GM18951 (cell line): ENCODE data around the gene RYK.
"Not testable (repeated sequence)": the region's sequence is repeated elsewhere in the genome, so short reads cannot be mapped to it uniquely, and the experiment has no call there.

Experiments
- POLR2A ChIP-seq: IDR thresholded peaks from 4 replicates; pipeline ENCODE4 v1.6.1; 2011; ENCODE audit warnings: mild to moderate bottlenecking; ENCODE audit not compliant: insufficient read length, insufficient read depth; ENCODE audit errors: extremely low read depth
- in situ Hi-C: fragments of 300-500 bp; cut with MboI; formaldehyde crosslinking; loops from one replicate; pipeline ENCODE4 v1.12.0; 2022; ENCODE audit warnings: low sequenced_read_pairs, mixed read lengths, inconsistent platforms; ENCODE audit not compliant: unreplicated experiment

The RYK gene

GRCh38 chr3:134249296-134249841 lies 1.3 kb downstream of the RYK start:
- in situ Hi-C loops: no loop called here
- no peak for TF ChIP-seq POLR2A

- in situ Hi-C loops: no loop called here
- TF ChIP-seq POLR2A: no peak
These were observed 5.7 kb downstream of the RYK start for GRCh38 chr3:134244921-134245320.

DNA sequence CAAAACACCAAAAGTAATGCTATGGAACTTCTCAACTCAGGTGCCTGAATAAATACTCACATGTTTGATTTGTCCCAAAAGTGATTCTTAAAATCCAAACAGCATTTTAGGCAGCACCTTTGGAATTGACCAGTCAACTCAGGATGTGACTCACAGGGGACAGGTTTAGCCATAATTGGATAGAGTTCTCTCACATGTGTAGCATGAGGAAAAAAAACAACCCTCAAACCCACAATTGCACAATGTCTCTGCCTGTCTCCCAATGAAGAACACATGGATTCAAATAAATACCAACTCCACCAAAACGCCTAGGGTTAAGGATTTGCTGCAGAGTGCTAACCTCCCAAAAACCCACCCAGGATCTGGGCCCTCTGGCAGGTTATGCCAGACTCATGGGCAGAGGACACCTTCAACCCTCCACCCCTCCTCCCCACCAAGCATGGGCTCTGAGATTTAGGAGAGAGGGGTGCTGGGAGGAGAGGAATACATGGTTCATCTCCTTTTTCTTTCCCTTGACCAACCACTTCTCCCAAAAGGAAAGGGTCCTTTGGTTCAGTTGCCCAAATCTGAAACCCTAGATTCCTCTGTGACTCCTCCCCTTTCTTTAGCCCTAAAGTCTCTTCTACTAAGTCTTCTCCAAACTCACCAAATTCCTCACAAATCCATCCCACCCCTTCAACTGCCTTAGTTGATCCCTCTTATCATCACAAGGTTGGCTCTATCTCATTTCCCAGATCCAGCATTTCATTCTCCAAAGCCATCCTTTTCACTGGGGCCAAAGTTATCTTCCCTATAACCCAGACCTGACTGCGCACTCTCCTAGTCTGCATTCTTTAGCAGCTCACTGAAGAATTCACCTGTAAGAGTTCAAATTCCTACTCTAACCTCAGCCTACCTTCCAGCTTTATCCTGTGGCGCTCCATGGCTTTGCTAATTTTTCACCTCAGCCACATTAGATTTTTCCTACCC lies 7.7 kb downstream of the RYK start:
- TF ChIP-seq POLR2A: no peak
- in situ Hi-C loops: no loop called here

DNA sequence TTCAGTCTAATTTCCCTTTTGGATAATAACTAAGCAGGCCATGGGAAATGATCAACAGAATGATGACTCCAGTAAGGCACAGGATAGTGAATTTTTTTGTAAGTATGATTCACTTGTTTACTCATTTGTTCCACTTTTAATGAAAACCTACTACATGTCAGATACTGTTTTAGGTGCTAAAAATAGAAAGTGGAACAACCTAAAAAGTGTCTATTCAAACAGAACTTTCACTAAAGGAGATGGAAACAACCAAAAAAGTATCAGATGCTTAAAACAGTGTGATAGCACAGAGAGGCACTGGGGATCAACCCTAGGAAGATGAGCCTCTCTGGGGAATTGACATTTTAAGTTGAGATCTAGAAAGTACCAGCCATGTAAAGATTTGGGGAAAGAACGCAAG lies 11.1 kb downstream of the RYK start:
- in situ Hi-C loops: no loop called here

DNA sequence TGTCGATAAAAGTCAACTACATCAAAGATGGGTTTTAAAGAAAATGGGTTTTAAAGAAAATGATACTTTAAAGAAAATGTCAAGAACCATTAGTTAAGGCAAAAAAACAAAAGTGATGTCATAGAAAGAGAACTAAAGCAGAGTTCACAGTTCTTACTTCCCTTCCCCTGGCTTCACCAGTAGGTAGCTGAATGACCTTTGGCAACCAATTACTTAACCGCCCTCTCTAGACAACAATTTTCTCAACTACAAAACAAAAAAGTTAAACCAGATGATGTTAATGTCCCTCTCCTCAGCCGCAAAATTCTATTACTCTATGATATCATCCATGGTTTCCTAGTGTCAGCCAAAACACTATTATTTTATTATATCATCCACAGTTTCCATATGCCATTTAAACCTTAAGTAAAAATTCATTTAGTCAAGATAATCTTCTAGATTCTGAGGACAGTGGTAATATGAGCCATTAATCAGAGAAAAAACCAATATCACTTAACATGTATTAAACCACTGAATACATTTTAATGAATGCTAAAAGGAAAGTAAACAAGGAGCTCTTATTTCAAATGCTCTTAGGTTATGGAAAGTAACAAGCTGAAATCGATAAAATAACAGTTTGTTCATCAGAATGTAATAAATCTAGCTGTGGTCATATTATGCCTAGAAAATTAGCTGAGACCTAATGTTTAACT lies 13.1 kb downstream of the RYK start:
- in situ Hi-C loops: no loop called here
- no peak for TF ChIP-seq POLR2A

More for the DNA sequence above, 11.1 kb downstream of the RYK start:
- TF ChIP-seq POLR2A: no peak

DNA sequence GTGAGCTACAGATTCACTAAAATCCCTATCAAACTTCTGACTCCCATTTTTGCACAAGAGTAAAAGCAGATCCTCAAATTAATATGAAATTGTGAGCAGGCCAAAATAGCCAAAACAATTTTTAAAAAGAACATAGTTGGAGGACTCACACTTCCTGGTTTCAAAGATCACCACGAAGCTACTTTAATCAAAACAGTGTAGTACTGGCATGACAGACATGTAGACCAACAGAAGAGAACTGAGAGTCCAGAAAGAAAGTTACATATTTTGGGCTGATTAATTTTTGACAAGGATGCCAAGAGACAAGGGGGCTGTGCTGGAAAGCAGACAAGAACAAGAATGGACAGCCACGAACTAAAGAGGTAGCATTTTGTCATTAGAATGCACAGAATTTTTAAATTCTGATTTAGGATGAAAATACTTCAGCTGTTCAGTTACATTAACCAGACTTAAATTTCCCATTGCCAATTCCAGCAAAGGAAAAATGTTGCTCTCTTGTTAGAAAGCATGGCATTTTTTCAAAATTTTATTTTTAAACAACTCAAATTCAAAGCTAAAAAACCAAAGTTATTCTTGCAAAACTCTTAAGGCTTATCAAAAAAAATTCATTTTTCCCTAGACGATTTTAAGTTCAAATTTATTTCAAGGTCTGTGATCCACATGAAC lies 14.0 kb downstream of the RYK start:
- in situ Hi-C loops: no loop called here
- TF ChIP-seq POLR2A: no peak

- in situ Hi-C loops: no loop called here
- no peak for TF ChIP-seq POLR2A
These were observed 15.0 kb downstream of the RYK start for GRCh38 chr3:134235577-134236076.

GRCh38 chr3:134232951-134233350 lies 17.7 kb downstream of the RYK start:
- TF ChIP-seq POLR2A: no peak
- in situ Hi-C loops: no loop called here

GRCh38 chr3:134232151-134232550 lies 18.5 kb downstream of the RYK start:
- in situ Hi-C loops: no loop called here
- no peak for TF ChIP-seq POLR2A

DNA sequence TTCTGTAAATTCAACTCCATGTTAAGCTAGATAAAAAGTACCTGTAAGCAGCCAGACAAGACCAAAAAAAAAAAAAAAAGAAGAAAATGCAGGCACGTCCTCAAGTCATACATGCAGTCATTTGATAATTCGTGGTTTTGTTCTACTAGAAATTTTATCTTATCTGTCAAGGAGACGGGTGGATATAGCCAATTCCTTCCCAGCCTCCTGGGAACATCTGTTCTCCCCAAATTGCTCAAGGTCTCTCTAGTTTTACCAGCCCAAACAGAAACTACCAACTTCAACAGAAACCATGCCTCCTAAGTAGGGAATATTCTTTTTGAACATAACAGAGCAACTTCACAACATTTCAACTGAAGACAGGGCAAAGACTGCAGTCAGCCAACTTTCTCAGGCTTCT lies 19.5 kb downstream of the RYK start:
- in situ Hi-C loops: no loop called here
- TF ChIP-seq POLR2A: no peak

- in situ Hi-C loops: no loop called here
- TF ChIP-seq POLR2A: no peak
These were observed 21.6 kb downstream of the RYK start for GRCh38 chr3:134229038-134229437.

DNA sequence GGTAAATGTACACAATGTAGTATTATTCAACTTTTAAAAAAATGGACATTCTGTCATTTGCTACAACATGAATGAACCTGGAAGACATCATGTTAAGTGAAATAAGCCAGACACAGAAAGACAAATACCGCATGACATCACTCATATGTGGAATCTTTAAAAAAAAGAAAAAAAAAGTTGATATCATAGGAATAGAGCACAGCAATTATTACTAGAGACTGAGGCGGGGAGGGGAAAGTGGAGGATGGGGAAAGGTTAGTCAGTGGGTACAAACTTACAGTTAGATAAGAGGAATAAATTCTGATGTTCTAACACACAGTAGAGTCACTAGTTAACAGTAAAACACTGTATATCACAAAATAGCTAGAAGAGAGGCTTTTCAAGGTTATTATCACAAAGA lies 22.2 kb downstream of the RYK start:
- TF ChIP-seq POLR2A: no peak
- in situ Hi-C loops: no loop called here

DNA sequence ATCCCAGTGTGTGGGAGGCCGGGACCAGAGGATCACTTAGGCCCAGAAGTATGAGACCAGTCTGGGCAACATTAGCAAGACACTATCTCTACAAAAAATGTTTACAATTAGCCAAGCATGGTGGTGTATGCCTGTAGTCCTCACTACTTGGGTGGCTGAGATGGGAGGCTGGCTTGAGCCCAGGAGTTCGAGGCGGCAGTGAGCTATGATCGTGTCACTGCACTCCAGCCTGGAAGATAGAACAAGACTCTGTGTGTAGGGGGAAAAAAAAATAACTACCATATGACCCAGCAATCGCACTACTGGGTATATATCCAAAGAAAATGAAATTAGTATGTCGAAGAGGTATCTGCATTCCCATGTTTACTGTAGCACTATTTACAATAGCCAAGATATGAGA lies 22.6 kb downstream of the RYK start:
- in situ Hi-C loops: no loop called here

GRCh38 chr3:134224796-134225156 lies 25.9 kb downstream of the RYK start:
- in situ Hi-C loops: not testable (repeated sequence)

More for the DNA sequence above, 22.6 kb downstream of the RYK start:
- no peak for TF ChIP-seq POLR2A
